Endometrium (tissue), 2 donors: ENCODE measurements around the gene PSKH1.
"Not testable (repeated sequence)": the region's sequence is repeated elsewhere in the genome, so short reads cannot be mapped to it uniquely, and the experiment has no call there.

ENCODE experiments used
- FAIRE-seq: peaks from 2 replicates; lab custom pipeline; 2012; peaks lifted over from hg19 to GRCh38; lab: Jason Lieb, UNC
- donor health status: control.
- donor health status: control.

PSKH1 gene

DNA sequence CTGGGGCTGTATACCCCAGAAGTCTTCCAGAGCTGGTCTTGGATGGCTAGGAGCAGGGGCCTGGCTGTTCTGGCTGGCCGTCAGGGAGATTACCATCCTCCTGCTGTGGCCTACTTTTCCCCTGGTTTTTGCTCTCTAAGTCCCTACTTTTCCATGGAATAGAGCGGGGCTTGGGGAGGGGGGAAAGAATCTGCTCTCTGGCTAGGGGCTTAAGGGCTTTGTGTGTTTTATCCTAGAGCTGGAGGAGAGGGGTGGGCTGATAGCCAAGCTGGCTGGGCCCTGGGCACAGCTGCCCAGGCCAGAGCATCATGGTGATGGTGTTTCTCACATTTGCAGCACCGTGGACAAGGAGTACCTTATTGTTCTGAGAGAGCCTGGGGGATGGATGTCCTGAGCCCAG is 4.7 kb upstream of the PSKH1 start:
- FAIRE-seq, result no peak

- FAIRE-seq, result no peak
Observed at GRCh38 chr16:67892375-67892774, 679 bp upstream of the PSKH1 start.

DNA sequence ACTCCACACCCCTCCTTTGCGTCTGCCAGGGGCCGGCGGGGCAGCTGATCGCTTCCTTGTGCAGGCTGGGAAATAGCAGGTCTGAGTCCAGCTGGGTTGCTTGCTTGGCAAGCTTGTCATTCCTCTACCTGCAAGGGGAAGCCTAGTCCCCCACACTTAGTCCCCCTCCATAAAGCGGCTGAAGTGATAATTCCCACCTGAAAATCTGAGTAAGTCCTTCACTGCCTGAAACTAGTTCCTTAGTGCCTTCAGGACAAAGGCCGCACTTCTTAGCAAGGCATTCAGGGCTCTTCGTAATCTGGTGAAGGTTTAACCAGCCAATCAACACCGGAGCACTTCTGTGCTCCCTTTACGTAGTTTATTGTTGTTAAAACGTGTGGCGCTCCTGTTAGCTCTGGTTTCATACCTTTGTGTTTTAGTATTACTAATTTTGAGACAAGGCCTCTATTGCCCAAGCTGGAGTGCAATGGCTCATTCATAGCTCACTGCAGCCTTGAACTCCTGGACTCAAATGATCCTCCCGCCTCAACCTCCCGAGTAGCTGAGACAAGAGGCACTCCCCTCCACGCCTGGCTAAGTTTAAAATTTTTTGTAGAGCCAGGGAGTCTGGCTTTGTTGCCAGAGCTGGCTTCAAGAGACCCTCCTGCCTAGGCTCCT is 817 bp downstream of the PSKH1 start:
- FAIRE-seq, result no peak

GRCh38 chr16:67897231-67897630 is 4.2 kb downstream of the PSKH1 start:
- no peak for FAIRE-seq

- no peak for FAIRE-seq
Observed at GRCh38 chr16:67901734-67902133, 8.7 kb downstream of the PSKH1 start.

GRCh38 chr16:67902831-67903230 is 9.8 kb downstream of the PSKH1 start:
- no peak for FAIRE-seq

- no peak for FAIRE-seq
Observed at GRCh38 chr16:67907397-67908180, 14.5 kb downstream of the PSKH1 start.

GRCh38 chr16:67909056-67909742 is 16.1 kb downstream of the PSKH1 start:
- no peak for FAIRE-seq

DNA sequence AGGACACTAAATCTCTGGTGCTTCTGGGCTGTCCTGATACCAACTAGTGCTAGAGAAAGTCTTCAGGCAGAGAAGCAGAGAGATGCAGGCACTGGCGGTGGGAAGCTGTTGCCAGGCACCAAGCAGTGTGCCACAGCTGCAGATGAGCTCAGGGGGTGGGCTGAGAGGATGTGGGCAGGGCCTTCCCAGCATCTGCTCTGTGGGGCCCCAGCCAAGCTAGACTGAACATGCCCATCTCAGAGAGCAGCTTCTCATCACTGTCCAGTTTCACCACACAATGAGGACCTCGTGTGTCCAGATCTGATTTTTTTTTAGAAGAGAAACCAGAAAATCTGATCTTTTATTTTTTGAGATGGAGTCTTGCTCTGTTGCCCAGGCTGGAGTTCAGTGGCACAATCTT is 17.1 kb downstream of the PSKH1 start:
- no peak for FAIRE-seq

- FAIRE-seq, result no peak
Observed at GRCh38 chr16:67914758-67915495, 21.9 kb downstream of the PSKH1 start.

DNA sequence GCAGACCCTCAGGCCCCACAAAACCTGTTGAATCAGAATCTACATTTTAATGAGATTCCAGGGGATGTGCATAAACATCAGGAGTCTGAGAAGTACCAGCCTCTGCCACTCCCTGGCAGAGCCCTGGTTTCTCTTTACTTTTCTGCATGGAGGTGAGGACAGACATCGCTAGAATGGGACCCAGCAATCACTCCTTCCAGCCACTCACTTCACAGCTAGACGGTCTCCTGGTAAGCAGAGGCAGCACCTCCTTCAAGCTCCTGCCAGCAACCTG is 22.4 kb downstream of the PSKH1 start:
- FAIRE-seq, result not testable (repeated sequence)

GRCh38 chr16:67915831-67916723 is 23.0 kb downstream of the PSKH1 start:
- no peak for FAIRE-seq

GRCh38 chr16:67917140-67917851 is 24.2 kb downstream of the PSKH1 start:
- FAIRE-seq, result no peak

- no peak for FAIRE-seq
Observed at GRCh38 chr16:67917852-67918236, 24.8 kb downstream of the PSKH1 start.

DNA sequence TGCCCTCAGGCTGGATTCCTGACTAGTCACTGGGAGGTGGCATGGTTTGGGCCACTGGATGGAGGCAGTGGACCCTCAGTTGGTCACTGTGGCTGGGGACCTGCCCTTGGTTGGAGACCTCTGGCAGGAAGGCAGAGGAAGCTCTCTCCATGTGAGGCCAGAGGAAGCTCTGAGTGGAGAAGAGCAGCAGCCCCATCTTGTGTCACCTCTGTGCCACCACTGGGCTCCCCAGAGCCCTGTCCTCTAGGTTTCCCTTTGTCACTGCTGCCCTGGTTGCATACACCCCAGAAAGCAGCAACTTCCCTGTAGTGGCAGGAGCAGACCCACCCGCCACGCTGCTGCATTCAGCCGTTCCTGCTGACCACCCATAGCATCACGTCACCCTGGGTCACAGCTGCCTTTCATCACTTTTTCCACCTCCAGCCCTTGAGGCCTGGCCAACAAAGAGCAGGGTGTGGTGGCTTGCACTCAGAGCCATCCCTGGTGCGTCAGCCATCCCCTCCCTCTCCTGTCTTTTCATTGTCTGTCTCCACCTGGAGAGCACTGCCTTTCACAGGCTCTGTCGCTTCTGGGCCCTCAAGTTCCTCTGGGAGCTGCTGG is 26.7 kb downstream of the PSKH1 start:
- no peak for FAIRE-seq

DNA sequence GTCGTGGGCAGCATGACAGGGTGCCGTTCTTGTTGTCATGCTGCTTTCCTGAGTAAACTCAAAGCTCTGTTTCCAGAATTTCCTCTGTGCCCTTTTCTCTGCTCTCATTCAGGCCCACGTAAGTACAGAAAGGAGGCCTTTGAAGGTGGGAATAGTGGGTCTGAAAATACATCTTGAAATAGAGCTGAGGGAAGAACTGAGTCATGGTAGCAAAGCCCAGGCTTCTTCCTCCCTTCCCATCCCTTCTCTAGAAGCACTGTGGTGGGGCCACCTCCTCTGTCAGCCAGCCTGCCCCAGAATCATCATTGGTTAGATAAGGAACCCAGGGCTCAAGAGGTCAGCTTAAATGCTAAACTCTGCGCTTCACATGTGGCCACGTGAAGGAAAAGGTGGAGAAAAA is 29.2 kb downstream of the PSKH1 start:
- FAIRE-seq, result no peak

- no peak for FAIRE-seq
Observed at GRCh38 chr16:67922740-67923139, 29.7 kb downstream of the PSKH1 start.

DNA sequence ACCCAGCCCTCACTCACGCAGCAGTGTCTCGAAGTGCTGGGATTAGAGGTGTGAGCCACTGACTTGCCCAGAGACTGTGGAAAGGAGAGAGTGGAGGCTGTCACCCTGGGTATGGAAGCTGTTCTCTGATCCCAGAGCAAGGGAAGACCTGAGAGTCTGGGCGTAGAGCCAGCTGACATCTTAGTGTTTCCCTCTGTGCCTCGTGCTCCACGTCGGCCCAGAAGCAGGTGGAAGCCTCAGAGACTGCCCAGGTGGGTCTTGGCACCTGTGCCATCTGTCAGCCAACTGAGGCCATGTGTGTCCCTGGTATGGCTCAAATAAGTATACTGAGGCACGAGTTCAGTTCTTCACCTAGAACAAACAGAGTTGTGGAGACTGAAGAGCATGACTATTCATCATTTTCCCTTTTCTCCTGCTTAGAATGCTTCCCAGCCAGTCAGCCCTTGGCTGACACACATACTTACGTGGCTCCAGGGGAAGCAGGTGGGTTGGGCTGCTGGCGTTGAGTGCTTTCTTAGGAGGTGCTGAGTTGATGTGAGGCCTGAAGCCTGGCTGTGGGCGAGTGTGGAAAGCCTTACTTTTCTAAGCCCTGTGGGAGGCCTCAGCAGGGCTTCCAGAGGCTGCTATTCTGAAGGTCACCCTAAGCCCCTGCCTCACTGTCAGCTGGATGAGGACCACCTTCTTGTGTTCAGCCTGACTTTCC is 30.5 kb downstream of the PSKH1 start:
- no peak for FAIRE-seq

GRCh38 chr16:67924140-67924906 is 31.3 kb downstream of the PSKH1 start:
- no peak for FAIRE-seq
